KMS-11 (cell line): Measurements from ENCODE around the gene MAP3K21.

ENCODE experiments used
- H2AFZ ChIP-seq: fragments of 200-600 bp; sonication (generic); 2 replicates; pipeline ENCODE4 v1.6.1; 2016; ENCODE audit warnings: antibody characterized with exemption, mixed run types, low read depth
- H3K27ac ChIP-seq: fragments of 200-600 bp; sonication (generic); 2 replicates; pipeline ENCODE4 v1.6.1; 2016; ENCODE audit warnings: mild to moderate bottlenecking, mixed run types
- H3K27me3 ChIP-seq: fragments of 200-600 bp; sonication (generic); 2 replicates; pipeline ENCODE4 v1.6.1; 2017; ENCODE audit warnings: mild to moderate bottlenecking, low read depth, mixed run types, moderate library complexity; ENCODE audit not compliant: insufficient read depth
- H3K36me3 ChIP-seq: fragments of 200-600 bp; sonication (generic); 2 replicates; pipeline ENCODE4 v1.6.1; 2017; ENCODE audit warnings: mild to moderate bottlenecking, mixed run types; ENCODE audit not compliant: insufficient read depth
- H3K4me1 ChIP-seq: fragments of 200-600 bp; sonication (generic); 2 replicates; pipeline ENCODE4 v1.6.1; 2016; ENCODE audit warnings: mild to moderate bottlenecking, low read depth, mixed run types; ENCODE audit not compliant: poor library complexity, severe bottlenecking
- H3K4me2 ChIP-seq: fragments of 200-600 bp; sonication (generic); 2 replicates; pipeline ENCODE4 v1.7.0; 2016; ENCODE audit warnings: mild to moderate bottlenecking, mixed run types
- H3K4me3 ChIP-seq: fragments of 200-600 bp; sonication (generic); IDR thresholded peaks from 2 replicates; pipeline ENCODE4 v1.6.1; 2017; ENCODE audit warnings: low read depth, low read length, mixed read lengths; ENCODE audit not compliant: insufficient read depth
- H3K79me2 ChIP-seq: fragments of 200-600 bp; sonication (generic); 2 replicates; pipeline ENCODE4 v1.6.1; 2016; ENCODE audit warnings: low read depth, mixed run types; ENCODE audit not compliant: insufficient read depth
- H3K9ac ChIP-seq: fragments of 200-600 bp; sonication (generic); 2 replicates; pipeline ENCODE4 v1.6.1; 2016; ENCODE audit warnings: mild to moderate bottlenecking, mixed run types
- H4K20me1 ChIP-seq: fragments of 200-600 bp; sonication (generic); 2 replicates; pipeline ENCODE4 v1.6.1; 2016; ENCODE audit warnings: mild to moderate bottlenecking, mixed run types; ENCODE audit not compliant: insufficient read depth
- TF ChIP-seq, protein P1 (sequence below): fragments of 200-600 bp; sonication (generic); conservative IDR thresholded peaks from 2 replicates; pipeline ENCODE4 v1.6.1; 2017; ENCODE audit warnings: low read depth, mild to moderate bottlenecking, antibody characterized with exemption, low read length, moderate library complexity, mixed read lengths

Gene MAP3K21

DNA sequence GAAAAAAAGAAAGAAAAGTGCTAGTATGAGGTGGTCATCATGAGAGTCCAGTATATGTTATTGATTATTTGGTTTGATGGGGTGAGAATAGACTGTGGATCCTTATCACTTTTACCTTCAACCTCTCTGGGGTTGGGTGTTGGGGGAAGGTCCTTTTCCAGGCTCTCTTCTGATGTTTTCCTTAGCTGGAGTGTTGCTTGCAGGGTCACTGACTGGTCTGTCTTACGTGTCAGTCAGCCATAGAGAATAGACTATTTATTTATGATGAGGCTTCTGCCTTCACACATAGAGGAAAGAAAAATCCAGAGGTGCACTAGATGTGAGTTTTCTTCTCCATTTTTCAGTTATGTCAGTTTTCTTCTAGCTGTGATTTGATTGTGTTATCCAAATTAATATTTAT is 36.5 kb downstream of the MAP3K21 start:
- no peaks in the 10 kb centered on the region for H3K4me1 ChIP-seq
- no peak overlapping the region for H3K4me2 ChIP-seq
- no peak overlapping the region for H3K27ac ChIP-seq
- H3K9ac ChIP-seq = no peak overlapping the region
- H3K27me3 ChIP-seq = no peaks in the 10 kb centered on the region
- no peak overlapping the region for H2AFZ ChIP-seq
- no peaks in the 10 kb centered on the region for H3K79me2 ChIP-seq
- no peaks in the 10 kb centered on the region for H4K20me1 ChIP-seq
- H3K36me3 ChIP-seq = no peaks in the 10 kb centered on the region
- TF ChIP-seq, protein P1, sequence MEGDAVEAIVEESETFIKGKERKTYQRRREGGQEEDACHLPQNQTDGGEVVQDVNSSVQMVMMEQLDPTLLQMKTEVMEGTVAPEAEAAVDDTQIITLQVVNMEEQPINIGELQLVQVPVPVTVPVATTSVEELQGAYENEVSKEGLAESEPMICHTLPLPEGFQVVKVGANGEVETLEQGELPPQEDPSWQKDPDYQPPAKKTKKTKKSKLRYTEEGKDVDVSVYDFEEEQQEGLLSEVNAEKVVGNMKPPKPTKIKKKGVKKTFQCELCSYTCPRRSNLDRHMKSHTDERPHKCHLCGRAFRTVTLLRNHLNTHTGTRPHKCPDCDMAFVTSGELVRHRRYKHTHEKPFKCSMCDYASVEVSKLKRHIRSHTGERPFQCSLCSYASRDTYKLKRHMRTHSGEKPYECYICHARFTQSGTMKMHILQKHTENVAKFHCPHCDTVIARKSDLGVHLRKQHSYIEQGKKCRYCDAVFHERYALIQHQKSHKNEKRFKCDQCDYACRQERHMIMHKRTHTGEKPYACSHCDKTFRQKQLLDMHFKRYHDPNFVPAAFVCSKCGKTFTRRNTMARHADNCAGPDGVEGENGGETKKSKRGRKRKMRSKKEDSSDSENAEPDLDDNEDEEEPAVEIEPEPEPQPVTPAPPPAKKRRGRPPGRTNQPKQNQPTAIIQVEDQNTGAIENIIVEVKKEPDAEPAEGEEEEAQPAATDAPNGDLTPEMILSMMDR = no peak
- no peak overlapping the region for H3K4me3 ChIP-seq

DNA sequence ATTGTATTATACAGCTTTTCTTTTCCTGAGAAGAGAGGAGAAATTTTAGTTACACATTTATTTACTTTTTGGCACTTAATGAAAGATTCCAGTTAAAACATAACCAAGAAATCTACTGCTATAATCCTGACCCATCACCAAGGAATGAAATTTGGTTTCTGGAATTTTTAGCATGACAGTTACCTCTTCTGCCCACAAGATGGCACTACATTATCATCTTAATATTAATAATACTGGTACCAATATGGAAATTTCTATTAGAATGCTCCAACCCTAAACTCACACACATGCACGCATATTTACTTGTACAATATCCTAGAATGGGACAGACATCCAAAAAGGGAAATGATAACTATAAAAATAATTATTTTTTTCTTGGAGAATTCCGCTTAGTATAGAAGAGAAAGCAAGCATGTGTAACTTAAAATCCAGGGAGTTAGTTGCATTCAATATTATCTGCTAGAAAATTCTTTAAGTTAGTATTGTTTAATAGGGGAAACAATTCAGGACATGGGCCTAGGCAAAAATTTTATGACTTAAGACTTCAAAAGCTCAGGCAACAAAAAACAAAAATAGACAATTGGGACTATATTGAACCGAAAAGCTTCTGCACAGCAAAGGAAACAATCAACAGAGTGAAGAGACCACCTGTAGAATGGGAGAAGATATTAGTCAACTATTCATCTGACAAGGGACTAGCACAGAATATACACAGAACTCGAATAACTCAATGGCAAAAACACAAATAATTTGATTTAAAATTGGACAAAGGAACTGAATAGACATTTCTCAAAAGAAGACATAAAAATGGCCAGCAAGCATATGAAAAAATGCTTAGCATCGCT is 37.4 kb downstream of the MAP3K21 start:
- Histone ChIP-seq H3K27ac (no peak overlapping the region), H3K79me2 (no peaks in the 10 kb centered on the region), H3K4me3 (no peak overlapping the region), H3K4me1 (no peaks in the 10 kb centered on the region), H4K20me1 (no peaks in the 10 kb centered on the region), H3K27me3 (no peaks in the 10 kb centered on the region), H3K4me2 (no peak overlapping the region), H2AFZ (no peak overlapping the region), H3K36me3 (no peaks in the 10 kb centered on the region), H3K9ac (no peak overlapping the region)
- TF ChIP-seq, protein P1 = peak; percentile 90

DNA sequence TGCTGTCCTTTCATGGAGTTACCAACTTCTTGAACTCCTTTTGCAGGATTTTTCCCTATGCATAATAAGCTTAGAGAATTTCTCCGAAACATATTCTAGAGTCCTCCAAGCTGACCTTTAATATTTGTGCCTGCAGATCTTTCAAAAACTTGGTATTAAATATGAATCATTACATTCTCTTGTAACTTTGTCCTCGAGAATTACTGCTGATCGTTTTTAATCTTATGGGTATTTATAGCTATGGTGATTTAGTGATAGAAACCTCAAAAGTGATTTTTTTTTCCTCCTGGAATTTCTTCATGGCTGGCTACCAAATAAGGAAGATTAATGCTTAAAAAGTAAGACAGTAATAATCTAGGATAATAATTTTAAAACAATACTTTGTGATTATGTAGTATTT is 39.1 kb downstream of the MAP3K21 start:
- Histone ChIP-seq H2AFZ (no peak overlapping the region), H3K9ac (no peak overlapping the region), H3K4me3 (no peak overlapping the region), H3K36me3 (no peaks in the 10 kb centered on the region), H3K27ac (no peak overlapping the region), H4K20me1 (no peaks in the 10 kb centered on the region), H3K4me2 (no peak overlapping the region), H3K4me1 (no peaks in the 10 kb centered on the region), H3K27me3 (no peaks in the 10 kb centered on the region), H3K79me2 (no peaks in the 10 kb centered on the region)
- TF ChIP-seq, protein P1 = no peak

DNA sequence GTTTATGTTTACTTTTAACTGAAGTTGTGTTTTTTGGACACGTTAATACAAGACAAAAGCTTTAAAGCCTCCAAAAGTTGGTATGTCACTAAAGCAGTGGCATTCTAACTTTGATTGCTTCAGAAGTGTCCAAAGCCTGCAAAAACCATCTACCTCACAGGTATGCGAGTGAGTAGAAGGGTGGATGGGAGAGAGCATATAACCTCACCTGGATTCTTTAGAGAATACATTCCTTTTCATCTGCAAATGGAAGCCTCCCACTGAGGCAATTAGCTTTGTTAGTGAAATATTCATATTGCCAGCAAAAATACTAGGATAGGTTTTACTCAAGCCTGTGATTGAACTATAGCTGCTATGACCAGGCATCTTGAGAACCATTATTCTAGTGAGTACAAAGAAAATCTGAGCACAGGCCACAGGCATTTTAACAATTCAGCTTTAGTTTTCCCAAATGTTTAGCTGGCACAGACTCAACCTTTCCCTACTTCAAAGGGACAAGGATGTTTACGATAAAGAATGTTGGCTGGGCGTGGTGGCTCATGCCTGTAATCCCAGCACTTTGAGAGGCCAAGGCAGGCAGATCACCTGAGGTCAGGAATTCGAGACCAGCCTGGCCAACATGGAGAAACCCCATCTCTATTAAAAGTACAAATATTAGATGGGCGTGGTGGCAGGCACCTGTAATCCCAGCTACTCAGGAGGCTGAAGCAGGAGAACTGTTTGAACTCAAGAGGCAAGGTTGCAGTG is 39.7 kb downstream of the MAP3K21 start:
- Histone ChIP-seq H3K4me3 (no peak overlapping the region), H3K27ac (no peak overlapping the region), H3K9ac (no peak overlapping the region), H3K27me3 (no peaks in the 10 kb centered on the region), H3K4me1 (no peaks in the 10 kb centered on the region), H3K79me2 (no peaks in the 10 kb centered on the region), H3K36me3 (no peaks in the 10 kb centered on the region), H4K20me1 (no peaks in the 10 kb centered on the region), H2AFZ (no peak overlapping the region), H3K4me2 (no peak overlapping the region)
- TF ChIP-seq, protein P1 = no peak
